Non-pigmented ciliary epithelial cell (primary cell): ENCODE measurements around the gene PNKP.

ENCODE experiments used
- DNase-seq: peaks from one replicate; pipeline ENCODE4 v3.0.0-alpha.2; 2010; ENCODE audit warnings: low read depth

PNKP gene

GRCh38 chr19:49866933-49867782 lies at the start of gene PNKP:
TSS of gene PNKP (minus strand) at chr19:49867576. CDS start at chr19:49867204, 372 bp downstream.
- no peak for DNase-seq

GRCh38 chr19:49915271-49915670 lies 47.9 kb upstream of the PNKP start:
- no peak for DNase-seq

- no peak for DNase-seq
Measured at GRCh38 chr19:49913720-49914119, 46.3 kb upstream of the PNKP start.

- DNase-seq = no peak
Measured at GRCh38 chr19:49912965-49913685, 45.7 kb upstream of the PNKP start.

- DNase-seq = no peak
Measured at GRCh38 chr19:49911381-49912145, 44.2 kb upstream of the PNKP start.

GRCh38 chr19:49910179-49910578 lies 42.8 kb upstream of the PNKP start:
- no peak for DNase-seq

- DNase-seq = no peak
Measured at GRCh38 chr19:49908480-49909420, 41.4 kb upstream of the PNKP start.

GRCh38 chr19:49907745-49908446 lies 40.5 kb upstream of the PNKP start:
- DNase-seq = no peak

- DNase-seq = no peak
Measured at GRCh38 chr19:49906879-49907564, 39.6 kb upstream of the PNKP start.

- DNase-seq = no peak
Measured at GRCh38 chr19:49904136-49904535, 36.8 kb upstream of the PNKP start.

- DNase-seq = no peak
Measured at GRCh38 chr19:49896863-49897621, 29.7 kb upstream of the PNKP start, which contains the start of gene IL4I1. TSS of gene IL4I1 (minus strand) at chr19:49896887. CDS start at chr19:49896160, 727 bp downstream.

- no peak for DNase-seq
Measured at GRCh38 chr19:49895566-49896297, 28.4 kb upstream of the PNKP start.

- no peak for DNase-seq
Measured at GRCh38 chr19:49894879-49895565, 27.6 kb upstream of the PNKP start.

GRCh38 chr19:49894011-49894664 lies 26.8 kb upstream of the PNKP start:
- DNase-seq = no peak

GRCh38 chr19:49892716-49893115 lies 25.3 kb upstream of the PNKP start:
- no peak for DNase-seq

GRCh38 chr19:49891393-49891792 lies 24.0 kb upstream of the PNKP start:
- DNase-seq = no peak
